Daoy (cell line): Measurements from ENCODE around the gene RBAK. TPM values are rescaled to one million over a fixed set of nuclear protein-coding genes. Genes with fewer than 3 reads are reported as not detected.

Source experiments
- total RNA-seq: library from RNA; depleted of rRNA; stranded (reverse); fragments of >200 nt; shearing (Covaris generic); gene quantifications from 2 replicates; pipeline ENCODE4 v1.2.3, GENCODE V29; 2014; rRNA removed

The RBAK gene
- total RNA-seq, 1 experiment from 2014 or later = 9.7 TPM

Other genes starting within 250 kb of the RBAK start
- not detected in 2 replicates for gene PAPOLB, start 183.8 kb upstream of the RBAK start, total RNA-seq
- gene RADIL, start 162.1 kb upstream of the RBAK start, total RNA-seq = 0.40 and 3.4 TPM in 2 replicates
- not detected in 2 replicates for gene MMD2, start 86.7 kb upstream of the RBAK start, total RNA-seq
- 43.2 and 49.4 TPM in 2 replicates for gene WIPI2, start 144.4 kb downstream of the RBAK start, total RNA-seq
- 0.36 and 1.4 TPM in 2 replicates for gene SLC29A4, start 237.1 kb downstream of the RBAK start, total RNA-seq